ENCODE results near the gene CREG2.

CREG2 gene

GRCh38 chr2:101362316-101362715 lies 25.0 kb downstream of the CREG2 start:
- Histone ChIP-seq H3K27ac (ENCODE audit: low read depth, low read length) (no peak overlapping the region), H3K36me3 (ENCODE audit: control insufficient read depth in 5 of 5, insufficient read depth in 5 of 5, low read length in 5 of 5) (no peaks in the 10 kb centered on the region), H3K4me1 (ENCODE audit: control insufficient read depth in 5 of 5, insufficient read depth in 5 of 5, low read length in 5 of 5) (peaks cover 0 to 4% (median 0%) of the 10 kb centered on the region in 5 donors), H3K9ac (ENCODE audit: low read length in 5 of 5) (no peak overlapping the region), H3K9me3 (ENCODE audit: control insufficient read depth in 5 of 5, low read length in 5 of 5) (no peaks in the 10 kb centered on the region), H3K4me3 (ENCODE audit: low read depth in 1 of 5, low read length in 5 of 5) (no peak overlapping the region), H3K27me3 (ENCODE audit: control insufficient read depth in 5 of 5, insufficient read depth in 4 of 5, low read length in 5 of 5) (peaks cover 0 to 2% (median 0%) of the 10 kb centered on the region in 5 donors)

GRCh38 chr2:101361522-101361921 lies 25.8 kb downstream of the CREG2 start:
- no peaks in the 10 kb centered on the region for H3K36me3 ChIP-seq (ENCODE audit: control insufficient read depth in 5 of 5, insufficient read depth in 5 of 5, low read length in 5 of 5)
- H3K27me3 ChIP-seq (ENCODE audit: control insufficient read depth in 5 of 5, insufficient read depth in 4 of 5, low read length in 5 of 5): peaks cover 0 to 2% (median 0%) of the 10 kb centered on the region in 5 donors
- no peak overlapping the region for H3K27ac ChIP-seq (ENCODE audit: low read depth, low read length)
- no peak overlapping the region for H3K4me3 ChIP-seq (ENCODE audit: low read depth in 1 of 5, low read length in 5 of 5)
- peaks cover 0 to 4% (median 0%) of the 10 kb centered on the region in 5 donors for H3K4me1 ChIP-seq (ENCODE audit: control insufficient read depth in 5 of 5, insufficient read depth in 5 of 5, low read length in 5 of 5)
- no peak overlapping the region for H3K9ac ChIP-seq (ENCODE audit: low read length in 5 of 5)
- H3K9me3 ChIP-seq (ENCODE audit: control insufficient read depth in 5 of 5, low read length in 5 of 5): no peaks in the 10 kb centered on the region

DNA sequence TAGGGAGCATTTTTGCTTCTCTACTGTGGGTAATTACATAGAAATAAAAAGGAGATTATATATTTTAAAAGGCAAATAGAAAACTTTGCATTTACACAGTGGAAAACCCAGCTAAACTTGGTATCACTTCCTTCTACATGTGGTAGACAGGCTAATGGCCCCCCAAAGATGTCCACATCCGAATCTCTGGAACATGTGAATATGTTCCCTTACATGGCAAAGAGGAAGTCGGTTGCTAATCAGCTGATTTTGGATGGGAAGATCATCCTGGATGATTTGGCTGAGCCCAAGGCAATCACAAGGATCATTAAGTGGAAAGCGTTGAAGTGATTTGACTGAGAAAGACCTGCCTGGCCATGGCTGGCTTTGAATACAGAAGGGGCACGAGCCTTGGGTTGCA lies 26.2 kb downstream of the CREG2 start:
- H3K4me3 ChIP-seq (ENCODE audit: low read depth in 1 of 5, low read length in 5 of 5): no peak overlapping the region
- H3K27me3 ChIP-seq (ENCODE audit: control insufficient read depth in 5 of 5, insufficient read depth in 4 of 5, low read length in 5 of 5): peaks cover 0 to 2% (median 0%) of the 10 kb centered on the region in 5 donors
- no peak overlapping the region for H3K9ac ChIP-seq (ENCODE audit: low read length in 5 of 5)
- peaks cover 0 to 4% (median 0%) of the 10 kb centered on the region in 5 donors for H3K4me1 ChIP-seq (ENCODE audit: control insufficient read depth in 5 of 5, insufficient read depth in 5 of 5, low read length in 5 of 5)
- no peaks in the 10 kb centered on the region for H3K36me3 ChIP-seq (ENCODE audit: control insufficient read depth in 5 of 5, insufficient read depth in 5 of 5, low read length in 5 of 5)
- H3K27ac ChIP-seq (ENCODE audit: low read depth, low read length): no peak overlapping the region
- H3K9me3 ChIP-seq (ENCODE audit: control insufficient read depth in 5 of 5, low read length in 5 of 5): no peaks in the 10 kb centered on the region

DNA sequence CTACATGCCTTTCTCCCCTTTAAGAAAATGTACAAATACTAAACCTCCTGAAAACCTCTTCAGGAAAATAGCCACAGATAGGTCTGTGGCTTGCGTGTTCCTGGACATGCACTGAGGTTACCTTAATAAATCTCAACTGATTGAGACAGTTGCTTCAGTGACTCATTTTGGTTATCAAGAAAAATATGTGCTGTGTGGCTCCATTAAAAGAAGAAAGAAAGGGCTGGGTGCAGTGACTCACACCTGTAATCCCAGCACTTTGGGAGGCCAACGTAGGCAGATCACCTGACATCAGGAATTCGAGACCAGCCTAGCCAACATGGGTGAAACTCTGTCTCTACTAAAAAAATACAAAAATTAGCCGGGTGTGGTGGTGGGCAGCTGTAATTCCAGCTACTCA lies 27.1 kb downstream of the CREG2 start:
- Histone ChIP-seq H3K4me1 (ENCODE audit: control insufficient read depth in 5 of 5, insufficient read depth in 5 of 5, low read length in 5 of 5) (peaks cover 0 to 4% (median 0%) of the 10 kb centered on the region in 5 donors), H3K9me3 (ENCODE audit: control insufficient read depth in 5 of 5, low read length in 5 of 5) (no peaks in the 10 kb centered on the region)

DNA sequence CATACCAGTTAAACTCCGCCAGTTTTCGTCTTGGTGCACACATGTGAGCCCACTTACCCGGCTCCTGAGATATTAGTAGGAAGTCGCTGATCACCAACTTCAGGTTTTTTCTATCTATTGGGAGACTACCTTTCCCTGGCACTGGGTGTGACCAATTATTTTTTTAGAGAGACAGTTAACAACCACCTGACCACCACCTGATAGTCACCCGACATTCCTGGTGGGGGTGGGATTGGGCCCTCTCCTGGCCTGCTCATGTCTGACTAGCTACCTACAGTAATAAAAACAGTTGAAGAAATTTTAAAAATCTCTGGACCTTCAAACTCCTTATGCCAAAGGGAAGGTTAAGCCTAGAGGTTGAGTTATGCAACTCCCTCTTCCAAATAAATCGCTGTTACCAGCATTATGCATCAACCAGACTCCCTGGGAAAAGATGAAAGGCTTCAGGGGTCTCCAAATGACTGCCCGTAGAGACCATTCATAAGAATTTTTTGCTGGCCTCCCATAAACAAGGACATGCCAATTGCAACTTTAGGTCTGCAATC lies 27.8 kb downstream of the CREG2 start:
- Histone ChIP-seq H3K9me3 (ENCODE audit: control insufficient read depth in 5 of 5, low read length in 5 of 5) (no peaks in the 10 kb centered on the region), H3K9ac (ENCODE audit: low read length in 5 of 5) (no peak overlapping the region), H3K4me1 (ENCODE audit: control insufficient read depth in 5 of 5, insufficient read depth in 5 of 5, low read length in 5 of 5) (peaks cover 0 to 4% (median 0%) of the 10 kb centered on the region in 5 donors), H3K27me3 (ENCODE audit: control insufficient read depth in 5 of 5, insufficient read depth in 4 of 5, low read length in 5 of 5) (peaks cover 0 to 2% (median 0%) of the 10 kb centered on the region in 5 donors), H3K4me3 (ENCODE audit: low read depth in 1 of 5, low read length in 5 of 5) (no peak overlapping the region), H3K36me3 (ENCODE audit: control insufficient read depth in 5 of 5, insufficient read depth in 5 of 5, low read length in 5 of 5) (no peaks in the 10 kb centered on the region), H3K27ac (ENCODE audit: low read depth, low read length) (no peak overlapping the region)

More for the DNA sequence above, 27.1 kb downstream of the CREG2 start:
- no peak overlapping the region for H3K9ac ChIP-seq (ENCODE audit: low read length in 5 of 5)
- no peak overlapping the region for H3K27ac ChIP-seq (ENCODE audit: low read depth, low read length)
- peaks cover 0 to 2% (median 0%) of the 10 kb centered on the region in 5 donors for H3K27me3 ChIP-seq (ENCODE audit: control insufficient read depth in 5 of 5, insufficient read depth in 4 of 5, low read length in 5 of 5)
- H3K4me3 ChIP-seq (ENCODE audit: low read depth in 1 of 5, low read length in 5 of 5): no peak overlapping the region
- no peaks in the 10 kb centered on the region for H3K36me3 ChIP-seq (ENCODE audit: control insufficient read depth in 5 of 5, insufficient read depth in 5 of 5, low read length in 5 of 5)

DNA sequence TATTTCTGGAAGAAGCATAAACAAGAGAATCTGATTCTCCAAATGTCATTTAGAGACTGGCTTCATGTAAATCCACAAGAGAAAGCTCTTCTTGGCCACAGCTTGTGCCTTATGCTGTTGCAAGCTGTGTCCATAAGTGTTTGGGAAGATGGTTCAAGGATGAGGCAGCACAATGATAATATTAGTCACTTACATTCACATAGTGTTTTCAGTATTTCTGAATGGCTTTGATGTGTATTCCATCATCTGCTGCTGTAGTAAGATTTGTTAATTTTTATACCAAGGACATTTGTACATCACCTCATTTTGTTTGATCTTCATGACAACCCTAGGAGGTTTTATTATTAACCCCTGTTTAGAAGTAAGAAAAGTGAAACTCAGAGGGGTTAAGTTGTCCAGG lies 29.9 kb downstream of the CREG2 start:
- Histone ChIP-seq H3K27ac (ENCODE audit: low read depth, low read length) (no peak overlapping the region), H3K4me3 (ENCODE audit: low read depth in 1 of 5, low read length in 5 of 5) (no peak overlapping the region), H3K9ac (ENCODE audit: low read length in 5 of 5) (no peak overlapping the region), H3K4me1 (ENCODE audit: control insufficient read depth in 5 of 5, insufficient read depth in 5 of 5, low read length in 5 of 5) (peaks cover 0 to 4% (median 0%) of the 10 kb centered on the region in 5 donors), H3K36me3 (ENCODE audit: control insufficient read depth in 5 of 5, insufficient read depth in 5 of 5, low read length in 5 of 5) (no peaks in the 10 kb centered on the region), H3K9me3 (ENCODE audit: control insufficient read depth in 5 of 5, low read length in 5 of 5) (no peaks in the 10 kb centered on the region), H3K27me3 (ENCODE audit: control insufficient read depth in 5 of 5, insufficient read depth in 4 of 5, low read length in 5 of 5) (peaks cover 0 to 2% (median 0%) of the 10 kb centered on the region in 5 donors)

- Histone ChIP-seq H3K9ac (ENCODE audit: low read length in 5 of 5) (no peak overlapping the region), H3K36me3 (ENCODE audit: control insufficient read depth in 5 of 5, insufficient read depth in 5 of 5, low read length in 5 of 5) (no peaks in the 10 kb centered on the region), H3K27ac (ENCODE audit: low read depth, low read length) (no peak overlapping the region), H3K9me3 (ENCODE audit: control insufficient read depth in 5 of 5, low read length in 5 of 5) (no peaks in the 10 kb centered on the region), H3K4me1 (ENCODE audit: control insufficient read depth in 5 of 5, insufficient read depth in 5 of 5, low read length in 5 of 5) (peaks cover 0 to 4% (median 0%) of the 10 kb centered on the region in 5 donors), H3K4me3 (ENCODE audit: low read depth in 1 of 5, low read length in 5 of 5) (no peak overlapping the region), H3K27me3 (ENCODE audit: control insufficient read depth in 5 of 5, insufficient read depth in 4 of 5, low read length in 5 of 5) (peaks cover 0 to 2% (median 0%) of the 10 kb centered on the region in 5 donors)
Observed at GRCh38 chr2:101356521-101356920, 30.8 kb downstream of the CREG2 start.

GRCh38 chr2:101356055-101356454 lies 31.2 kb downstream of the CREG2 start:
- no peak overlapping the region for H3K27ac ChIP-seq (ENCODE audit: low read depth, low read length)
- H3K27me3 ChIP-seq (ENCODE audit: control insufficient read depth in 5 of 5, insufficient read depth in 4 of 5, low read length in 5 of 5): peaks cover 0 to 2% (median 0%) of the 10 kb centered on the region in 5 donors
- no peaks in the 10 kb centered on the region for H3K9me3 ChIP-seq (ENCODE audit: control insufficient read depth in 5 of 5, low read length in 5 of 5)
- peaks cover 0 to 3% (median 0%) of the 10 kb centered on the region in 5 donors for H3K4me1 ChIP-seq (ENCODE audit: control insufficient read depth in 5 of 5, insufficient read depth in 5 of 5, low read length in 5 of 5)
- no peak overlapping the region for H3K4me3 ChIP-seq (ENCODE audit: low read depth in 1 of 5, low read length in 5 of 5)
- H3K36me3 ChIP-seq (ENCODE audit: control insufficient read depth in 5 of 5, insufficient read depth in 5 of 5, low read length in 5 of 5): no peaks in the 10 kb centered on the region
- H3K9ac ChIP-seq (ENCODE audit: low read length in 5 of 5): no peak overlapping the region

- Histone ChIP-seq H3K27me3 (ENCODE audit: control insufficient read depth in 5 of 5, insufficient read depth in 4 of 5, low read length in 5 of 5) (peaks cover 0 to 2% (median 0%) of the 10 kb centered on the region in 5 donors), H3K4me1 (ENCODE audit: control insufficient read depth in 5 of 5, insufficient read depth in 5 of 5, low read length in 5 of 5) (peaks cover 0 to 3% (median 0%) of the 10 kb centered on the region in 5 donors), H3K9me3 (ENCODE audit: control insufficient read depth in 5 of 5, low read length in 5 of 5) (no peaks in the 10 kb centered on the region), H3K27ac (ENCODE audit: low read depth, low read length) (no peak overlapping the region), H3K36me3 (ENCODE audit: control insufficient read depth in 5 of 5, insufficient read depth in 5 of 5, low read length in 5 of 5) (no peaks in the 10 kb centered on the region), H3K4me3 (ENCODE audit: low read depth in 1 of 5, low read length in 5 of 5) (no peak overlapping the region), H3K9ac (ENCODE audit: low read length in 5 of 5) (no peak overlapping the region)
Observed at GRCh38 chr2:101355401-101356054, 31.8 kb downstream of the CREG2 start.

All from subcutaneous abdominal adipose tissue (tissue), 5 donors.